Measurements from ENCODE around the gene AHRR.

- TF ChIP-seq POLR2A (IDR thresholded peaks at IDR 0.05; ENCODE audit: low read length): no peak
- TF ChIP-seq MAX (IDR thresholded peaks at IDR 0.05): no peak
- no peak for TF ChIP-seq RFX5 (IDR thresholded peaks at IDR 0.05)
These were observed 41.7 kb downstream of the AHRR start for GRCh38 chr5:362978-363765.
